Left ventricle myocardium inferior (tissue), 1 donor: ENCODE measurements around the gene IPO4. TPM values are rescaled to one million over a fixed set of nuclear protein-coding genes. Genes with fewer than 3 reads are reported as not detected.

Source experiments
- DNase-seq: peaks from one replicate; pipeline ENCODE4 v3.0.0-alpha.2; 2020
- H3K27ac ChIP-seq: fragments of 200-600 bp; replicated peaks from 2 replicates; pipeline ENCODE4 v1.8.0; 2021
- H3K27me3 ChIP-seq: fragments of 200-600 bp; 2 replicates; pipeline ENCODE4 v1.8.0; 2021; ENCODE audit warnings: low read depth
- H3K36me3 ChIP-seq: fragments of 200-600 bp; 2 replicates; pipeline ENCODE4 v1.8.0; 2021
- H3K4me1 ChIP-seq: fragments of 200-600 bp; 2 replicates; pipeline ENCODE4 v1.8.0; 2021
- H3K4me3 ChIP-seq: fragments of 200-600 bp; 2 replicates; pipeline ENCODE4 v1.8.0; 2021; ENCODE audit warnings: mild to moderate bottlenecking, moderate library complexity
- H3K9me3 ChIP-seq: fragments of 200-600 bp; replicated peaks from 2 replicates; pipeline ENCODE4 v1.8.0; 2021
- CTCF ChIP-seq: fragments of 200-600 bp; IDR thresholded peaks from 2 replicates; pipeline ENCODE4 v1.8.0; 2021; ENCODE audit warnings: antibody characterized with exemption, mild to moderate bottlenecking, borderline replicate concordance
- intact Hi-C: fragments of 100-400 bp; cut with micrococcal nuclease; formaldehyde crosslinking; loops from one replicate; pipeline ENCODE4 v1.11.0; 2022
- total RNA-seq: library from RNA; stranded (reverse); fragmentation: NEBNext Ultra II Directional; extraction: Animal tissue kit (Norgen Biotek cat#: 25700); gene quantifications from one replicate; pipeline ENCODE4 v1.2.1, GENCODE V29; 2021
- donor health status: DM: no; HTN: yes; CAD: no; lungs with severe emphysema.

Gene IPO4
- total RNA-seq, 1 donor from 2014 or later, result 13.3 TPM

- no peak for DNase-seq
- Histone ChIP-seq H3K9me3 (no peaks in the 10 kb centered on the region), H3K27me3 (no peaks in the 10 kb centered on the region), H3K4me1 (peaks cover 49% of the 10 kb centered on the region), H3K27ac (peak overlapping the region; percentile 100), H3K4me3 (peak overlapping the region; percentile 100), H3K36me3 (peaks cover 34% of the 10 kb centered on the region)
- intact Hi-C loops, result no loop called here
- no peak for TF ChIP-seq CTCF
These were observed 7.7 kb upstream of the IPO4 start for GRCh38 chr14:24196071-24197055.

- H3K4me1 ChIP-seq, result peaks cover 49% of the 10 kb centered on the region
- H3K4me3 ChIP-seq, result peak within 1 kb of the TSS; percentile 100
- no peaks in the 10 kb centered on the region for H3K9me3 ChIP-seq
- H3K27me3 ChIP-seq, result no peaks in the 10 kb centered on the region
- DNase-seq, result peak; percentile 92
- H3K36me3 ChIP-seq, result peaks cover 35% of the 10 kb centered on the region
- TF ChIP-seq CTCF, result no peak
- intact Hi-C loops, result no loop called here
- peak within 1 kb of the TSS; percentile 100 for H3K27ac ChIP-seq
These were observed 6.8 kb upstream of the IPO4 start, which contains the start of gene TM9SF1 for GRCh38 chr14:24195186-24196070. Gene TM9SF1, minus strand, starts transcription at chr14:24195441. Its CDS starts 422 bp downstream, at chr14:24195019.

GRCh38 chr14:24194873-24195185, 6.2 kb upstream of the IPO4 start:
- DNase-seq, result no peak
- intact Hi-C loops, result no loop called here
- Histone ChIP-seq H3K36me3 (peaks cover 37% of the 10 kb centered on the region), H3K4me1 (peaks cover 49% of the 10 kb centered on the region), H3K27me3 (no peaks in the 10 kb centered on the region), H3K9me3 (no peaks in the 10 kb centered on the region), H3K4me3 (peak overlapping the region; percentile 100), H3K27ac (peak overlapping the region; percentile 100)
- TF ChIP-seq CTCF, result no peak

- H3K27ac ChIP-seq, result peak overlapping the region; percentile 100
- no peak for TF ChIP-seq CTCF
- intact Hi-C loops, result no loop called here
These were observed 5.7 kb upstream of the IPO4 start for GRCh38 chr14:24194186-24194872.

GRCh38 chr14:24192933-24193332, 4.3 kb upstream of the IPO4 start:
- no peak for DNase-seq
- H3K27ac ChIP-seq, result no peak overlapping the region
- H3K9me3 ChIP-seq, result no peaks in the 10 kb centered on the region
- TF ChIP-seq CTCF, result no peak
- no peaks in the 10 kb centered on the region for H3K27me3 ChIP-seq
- intact Hi-C loops, result no loop called here
- peaks cover 39% of the 10 kb centered on the region for H3K36me3 ChIP-seq
- H3K4me3 ChIP-seq, result no peak overlapping the region
- H3K4me1 ChIP-seq, result peaks cover 54% of the 10 kb centered on the region

More at GRCh38 chr14:24194186-24194872, 5.7 kb upstream of the IPO4 start:
- peaks cover 39% of the 10 kb centered on the region for H3K36me3 ChIP-seq
- no peak for DNase-seq
- H3K4me3 ChIP-seq, result peak overlapping the region; percentile 100
- peaks cover 50% of the 10 kb centered on the region for H3K4me1 ChIP-seq
- no peaks in the 10 kb centered on the region for H3K9me3 ChIP-seq
- H3K27me3 ChIP-seq, result no peaks in the 10 kb centered on the region
